CD4-positive, alpha-beta T cell treated with Interleukin-6 at 100 ng/mL for 8 hours (primary cell): ENCODE results near the gene SDC1.

ENCODE experiments used
- DNase-seq: peaks from one replicate; pipeline ENCODE4 v3.0.0-alpha.2; 2020; ENCODE audit warnings: mixed read lengths, low spot score

Gene SDC1

DNA sequence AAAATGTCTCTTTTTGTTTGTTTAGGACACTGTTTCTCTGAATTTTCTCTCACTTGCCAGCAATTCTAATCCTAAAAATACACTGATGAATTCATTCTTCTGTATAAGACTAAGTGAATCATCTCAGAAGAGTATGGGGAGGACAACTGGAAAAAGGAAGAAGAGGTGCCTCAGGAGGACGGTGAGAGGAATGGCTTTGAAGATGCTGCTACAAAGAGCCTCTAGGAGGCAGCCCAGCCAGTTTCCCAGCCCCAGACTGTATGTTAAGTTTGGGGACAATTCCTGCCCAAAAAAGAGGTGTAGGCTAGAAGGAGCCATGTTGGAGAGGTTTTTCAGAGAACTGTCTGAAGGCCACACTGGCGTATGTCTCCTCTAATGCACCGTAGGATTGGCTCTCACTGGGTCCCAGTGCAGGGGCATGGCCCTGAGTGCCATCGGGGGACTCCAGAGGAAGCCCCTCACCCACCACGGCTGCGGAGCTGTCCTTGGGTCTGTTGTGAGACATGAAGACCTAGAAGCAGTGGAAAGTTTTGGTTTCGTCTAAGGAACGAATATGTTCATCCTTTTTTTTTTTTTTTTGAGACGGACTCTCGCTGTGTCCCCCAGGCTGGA, 3.1 kb upstream of the SDC1 start:
- no peak for DNase-seq

- DNase-seq = no peak
Observed at GRCh38 chr2:20226152-20226545, 1.2 kb upstream of the SDC1 start.

- no peak for DNase-seq
Observed at GRCh38 chr2:20225294-20226151, 593 bp upstream of the SDC1 start.

DNA sequence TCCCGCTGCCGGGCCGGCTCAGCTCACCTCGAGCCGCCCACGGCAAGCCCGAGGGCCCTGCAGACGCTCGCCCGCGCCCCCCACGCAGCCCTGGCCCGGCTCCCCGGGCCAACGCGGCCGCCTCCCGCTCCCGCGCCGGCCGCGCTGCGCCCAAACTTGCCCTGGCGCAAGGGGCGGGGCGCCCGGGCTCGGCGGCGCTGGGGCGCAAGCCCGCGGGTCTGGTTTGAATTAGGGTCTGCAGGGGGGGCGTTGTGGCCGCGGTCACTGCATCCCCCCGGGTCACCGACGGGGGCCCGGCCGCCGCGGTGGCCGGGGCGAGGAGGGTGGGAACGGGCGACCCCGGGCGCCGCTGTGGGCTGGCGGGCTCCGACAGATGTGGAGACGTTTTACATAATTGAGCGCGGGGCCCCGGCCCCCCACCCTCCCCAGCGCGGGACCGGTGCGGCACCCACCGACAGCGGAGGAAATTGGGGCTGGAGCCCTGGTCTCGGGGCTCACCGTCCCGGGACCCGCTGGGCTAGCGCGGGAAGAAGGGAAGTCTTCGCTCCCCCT, 690 bp downstream of the SDC1 start:
- DNase-seq = no peak

GRCh38 chr2:20223407-20224163, 1.3 kb downstream of the SDC1 start:
- no peak for DNase-seq

DNA sequence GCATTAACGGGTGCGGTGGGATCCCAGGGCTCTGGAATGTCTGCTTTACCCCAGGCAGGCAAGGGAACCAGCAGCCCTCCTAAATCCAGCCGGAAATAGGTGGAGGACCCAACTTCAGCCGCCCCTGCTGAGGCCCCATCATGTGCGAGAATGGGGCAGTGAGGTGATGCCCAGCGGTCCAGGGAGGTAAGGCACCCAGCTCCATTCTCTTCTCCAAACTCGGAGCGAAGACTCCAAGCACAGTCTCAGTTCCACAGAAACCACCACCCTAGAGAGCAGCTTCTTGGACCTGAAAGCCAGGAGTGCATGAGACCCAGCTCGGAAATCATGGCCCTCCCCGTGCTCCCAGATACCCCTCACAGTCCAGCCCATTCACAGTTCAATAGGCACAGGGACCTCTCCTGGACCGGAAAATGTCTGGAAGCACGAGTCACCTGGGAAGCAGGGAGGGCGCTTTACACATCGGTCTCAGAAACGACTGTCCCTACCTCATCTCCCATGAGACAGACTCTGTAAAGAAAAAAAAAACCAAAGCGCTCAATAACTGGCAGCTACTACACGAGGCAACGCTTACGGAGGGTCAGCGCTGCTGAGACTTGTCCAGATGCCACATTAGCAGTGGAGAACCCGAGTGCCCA, 2.0 kb downstream of the SDC1 start:
- no peak for DNase-seq

- no peak for DNase-seq
Observed at GRCh38 chr2:20222014-20222768, 2.7 kb downstream of the SDC1 start.

- no peak for DNase-seq
Observed at GRCh38 chr2:20221555-20221973, 3.4 kb downstream of the SDC1 start.

- DNase-seq = no peak
Observed at GRCh38 chr2:20220806-20221554, 4.0 kb downstream of the SDC1 start.

DNA sequence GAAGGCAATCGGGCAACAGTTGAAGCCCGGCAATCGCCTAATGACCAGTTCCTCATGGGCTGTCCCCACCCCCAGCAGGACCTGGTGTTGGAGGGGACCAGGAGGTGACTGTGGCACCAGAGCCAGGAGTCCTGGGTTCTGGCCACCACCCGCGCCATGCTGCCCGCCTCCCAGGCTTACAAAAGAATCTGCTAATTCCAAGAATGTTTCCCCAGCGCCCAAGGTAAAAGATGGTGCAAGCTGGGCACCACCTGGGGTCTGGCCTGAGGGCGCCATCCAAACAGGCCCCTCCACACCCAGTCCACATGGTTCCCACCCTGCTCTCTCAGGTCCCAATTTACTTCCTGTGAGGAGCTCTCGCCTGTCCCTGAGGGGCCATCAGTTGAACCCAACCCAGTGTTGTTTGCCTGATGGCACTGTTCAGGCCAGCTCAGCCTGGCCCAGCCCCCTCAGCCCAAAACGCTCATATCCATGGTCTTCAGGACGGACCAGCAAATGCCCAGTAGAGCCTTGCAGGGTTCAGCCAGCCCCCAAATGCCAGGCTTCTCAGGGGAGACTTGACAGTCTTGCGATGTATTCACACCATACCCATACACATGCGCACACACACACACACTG, 5.1 kb downstream of the SDC1 start:
- DNase-seq = no peak

- no peak for DNase-seq
Observed at GRCh38 chr2:20218331-20219320, 6.3 kb downstream of the SDC1 start.

GRCh38 chr2:20217041-20217970, 7.6 kb downstream of the SDC1 start:
- no peak for DNase-seq

- DNase-seq = no peak
Observed at GRCh38 chr2:20216130-20217025, 8.6 kb downstream of the SDC1 start.

- no peak for DNase-seq
Observed at GRCh38 chr2:20215183-20216040, 9.5 kb downstream of the SDC1 start.

DNA sequence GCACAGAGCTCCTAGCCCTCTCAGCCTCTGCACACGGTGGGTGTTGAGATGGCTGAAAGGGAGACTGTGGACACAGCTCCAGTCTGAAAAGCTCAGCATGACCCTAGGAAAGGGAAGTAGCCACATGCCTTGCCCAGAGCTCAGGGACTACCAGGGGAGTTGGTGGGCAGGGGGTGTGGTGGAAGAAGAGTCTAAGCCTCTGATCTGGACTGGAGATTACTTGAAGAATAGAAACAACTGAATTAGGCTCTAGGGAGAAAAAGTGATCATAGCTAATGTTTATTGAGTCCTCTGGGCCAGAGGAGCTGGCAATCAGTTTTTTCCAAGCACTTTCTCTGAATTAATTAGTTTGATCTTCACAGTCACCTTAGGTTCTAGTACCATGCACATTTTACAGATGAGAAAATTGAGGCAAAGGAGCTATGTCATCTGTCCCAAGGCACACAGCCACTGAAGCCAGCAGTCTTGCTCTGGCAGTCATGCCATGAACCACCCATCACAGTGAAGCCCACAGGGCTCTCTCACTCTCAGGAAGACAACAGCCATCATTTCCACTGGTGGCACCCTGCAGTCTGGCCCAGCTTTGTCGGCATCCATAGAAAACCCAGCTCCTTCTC, 10.3 kb downstream of the SDC1 start:
- no peak for DNase-seq
